Measurements from ENCODE around the gene ZNF609.

ZNF609 gene

DNA sequence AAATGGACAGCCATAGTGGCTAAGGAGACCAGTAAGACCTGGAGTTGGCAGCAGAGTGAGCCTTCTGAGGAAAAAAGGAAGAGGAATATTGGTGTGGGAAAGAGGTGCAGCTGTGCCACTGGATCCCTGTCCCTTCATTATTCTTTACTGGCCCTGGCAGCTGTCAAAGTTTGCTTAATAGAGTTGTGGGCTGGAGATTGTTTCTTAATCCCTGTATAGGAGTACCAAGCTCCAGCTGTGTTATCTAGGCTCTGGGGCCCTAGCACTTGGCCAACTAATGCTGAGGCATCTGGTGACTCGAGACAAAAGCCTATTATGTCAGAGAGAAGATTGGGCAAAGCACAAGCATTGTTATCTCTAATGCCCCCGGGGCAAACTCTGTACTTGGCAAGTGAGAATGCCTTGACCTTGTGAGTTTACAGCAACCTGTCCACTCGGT is 61.4 kb downstream of the ZNF609 start:
- Mint-ChIP-seq H3K4me3 (no peak overlapping the region), H3K27ac (peak overlapping the region; percentile 54 to 78 (median 70)), H3K9me3 (no peaks in the 10 kb centered on the region), H3K4me1 (peaks cover 52% of the 10 kb centered on the region), H3K27me3 (ENCODE audit: low read depth) (no peaks in the 10 kb centered on the region), H3K36me3 (ENCODE audit: low read depth) (peaks cover 24% of the 10 kb centered on the region)
- TF ChIP-seq, protein P1, sequence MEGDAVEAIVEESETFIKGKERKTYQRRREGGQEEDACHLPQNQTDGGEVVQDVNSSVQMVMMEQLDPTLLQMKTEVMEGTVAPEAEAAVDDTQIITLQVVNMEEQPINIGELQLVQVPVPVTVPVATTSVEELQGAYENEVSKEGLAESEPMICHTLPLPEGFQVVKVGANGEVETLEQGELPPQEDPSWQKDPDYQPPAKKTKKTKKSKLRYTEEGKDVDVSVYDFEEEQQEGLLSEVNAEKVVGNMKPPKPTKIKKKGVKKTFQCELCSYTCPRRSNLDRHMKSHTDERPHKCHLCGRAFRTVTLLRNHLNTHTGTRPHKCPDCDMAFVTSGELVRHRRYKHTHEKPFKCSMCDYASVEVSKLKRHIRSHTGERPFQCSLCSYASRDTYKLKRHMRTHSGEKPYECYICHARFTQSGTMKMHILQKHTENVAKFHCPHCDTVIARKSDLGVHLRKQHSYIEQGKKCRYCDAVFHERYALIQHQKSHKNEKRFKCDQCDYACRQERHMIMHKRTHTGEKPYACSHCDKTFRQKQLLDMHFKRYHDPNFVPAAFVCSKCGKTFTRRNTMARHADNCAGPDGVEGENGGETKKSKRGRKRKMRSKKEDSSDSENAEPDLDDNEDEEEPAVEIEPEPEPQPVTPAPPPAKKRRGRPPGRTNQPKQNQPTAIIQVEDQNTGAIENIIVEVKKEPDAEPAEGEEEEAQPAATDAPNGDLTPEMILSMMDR (IDR thresholded peaks at IDR 0.05; ENCODE audit: unreplicated experiment in 3 of 3) = no peak

DNA sequence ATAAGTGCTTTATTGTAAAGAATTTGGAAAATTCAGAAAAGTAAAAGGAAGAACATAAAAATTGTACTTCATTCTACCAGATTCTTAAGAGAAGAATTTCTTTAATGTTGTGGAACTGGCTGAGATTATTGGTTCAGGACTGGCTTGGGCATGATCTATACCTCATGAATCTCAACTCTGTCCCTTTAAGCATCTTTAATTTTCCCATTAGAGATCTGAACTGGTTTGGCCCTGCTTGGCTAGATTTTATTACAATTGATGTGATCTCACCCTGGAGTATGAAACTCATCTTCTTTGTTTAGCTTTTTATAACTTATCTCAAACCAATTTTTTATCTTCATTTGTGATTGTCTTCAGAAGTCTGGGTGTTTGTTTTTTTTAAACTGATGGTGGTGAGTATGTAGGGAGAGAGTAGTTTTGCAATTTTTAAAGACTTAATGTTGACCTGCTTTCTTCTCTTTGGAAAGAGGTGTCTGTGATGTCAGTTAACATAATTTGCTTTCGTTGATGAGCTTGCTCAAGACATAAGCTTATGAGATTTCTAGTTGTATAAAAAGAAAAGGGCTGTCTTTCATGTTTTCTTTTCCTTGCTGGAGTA is 61.9 kb downstream of the ZNF609 start:
- Mint-ChIP-seq H3K4me3 (no peak overlapping the region), H3K27me3 (ENCODE audit: low read depth) (no peaks in the 10 kb centered on the region), H3K9me3 (no peaks in the 10 kb centered on the region), H3K27ac (peak overlapping the region; percentile 54 to 78 (median 70)), H3K4me1 (peaks cover 52% of the 10 kb centered on the region), H3K36me3 (ENCODE audit: low read depth) (peaks cover 21% of the 10 kb centered on the region)
- TF ChIP-seq, protein P1 (IDR thresholded peaks at IDR 0.05; ENCODE audit: unreplicated experiment in 3 of 3) = no peak

GRCh38 chr15:64523240-64523639 is 62.9 kb downstream of the ZNF609 start:
- H3K9me3 Mint-ChIP-seq = no peaks in the 10 kb centered on the region
- H3K4me1 Mint-ChIP-seq = peaks cover 49% of the 10 kb centered on the region
- no peak overlapping the region for H3K4me3 Mint-ChIP-seq
- H3K27ac Mint-ChIP-seq = peak overlapping the region in 1 of 3 experiments; percentile 78
- TF ChIP-seq, protein P1 (IDR thresholded peaks at IDR 0.05; ENCODE audit: unreplicated experiment in 3 of 3) = no peak
- no peaks in the 10 kb centered on the region for H3K27me3 Mint-ChIP-seq (ENCODE audit: low read depth)
- H3K36me3 Mint-ChIP-seq (ENCODE audit: low read depth) = peaks cover 21% of the 10 kb centered on the region

- Mint-ChIP-seq H3K9me3 (no peaks in the 10 kb centered on the region), H3K27me3 (ENCODE audit: low read depth) (no peaks in the 10 kb centered on the region), H3K27ac (no peak overlapping the region), H3K4me3 (no peak overlapping the region), H3K36me3 (ENCODE audit: low read depth) (peaks cover 33% of the 10 kb centered on the region), H3K4me1 (peaks cover 36% of the 10 kb centered on the region)
- TF ChIP-seq, protein P1 (IDR thresholded peaks at IDR 0.05; ENCODE audit: unreplicated experiment in 3 of 3) = no peak
These were observed 64.4 kb downstream of the ZNF609 start for GRCh38 chr15:64524778-64525177.

DNA sequence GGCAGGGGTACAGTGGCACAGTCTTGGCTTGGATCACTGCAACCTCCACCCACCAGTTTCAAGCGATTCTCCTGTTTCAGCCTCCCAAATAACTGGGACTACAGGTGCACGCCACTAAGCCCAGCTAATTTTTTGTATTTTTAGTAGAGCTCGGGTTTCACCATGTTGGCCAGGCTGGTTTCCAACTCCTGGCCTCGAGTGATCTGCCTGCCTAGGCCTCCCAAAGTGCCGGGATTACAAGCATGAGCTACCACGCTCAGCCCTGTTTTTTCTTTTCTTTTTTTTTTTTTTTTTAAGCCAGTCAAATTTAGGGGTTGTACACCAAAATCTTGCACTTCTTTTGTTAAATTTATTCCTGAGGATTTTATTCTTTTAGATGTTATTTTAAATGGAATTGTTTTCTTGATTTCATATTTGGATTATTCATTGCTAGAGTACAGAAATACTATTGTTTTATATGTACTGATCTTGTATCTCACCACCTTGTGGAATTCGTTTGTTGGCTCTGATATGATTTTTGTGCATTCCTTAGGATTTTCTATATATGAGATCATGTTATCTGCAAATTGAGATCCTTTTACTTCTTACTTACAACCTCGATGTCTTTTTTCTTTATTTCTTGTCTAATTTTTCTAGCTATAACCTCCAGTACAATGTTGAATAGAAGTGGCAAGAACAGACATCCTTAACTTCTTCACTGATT is 65.6 kb downstream of the ZNF609 start:
- peak overlapping the region in 2 of 3 experiments; percentile 12 for H3K27ac Mint-ChIP-seq
- H3K27me3 Mint-ChIP-seq (ENCODE audit: low read depth) = no peaks in the 10 kb centered on the region
- H3K4me1 Mint-ChIP-seq = peaks cover 36% of the 10 kb centered on the region
- H3K4me3 Mint-ChIP-seq = no peak overlapping the region
- no peaks in the 10 kb centered on the region for H3K9me3 Mint-ChIP-seq
- TF ChIP-seq, protein P1 (IDR thresholded peaks at IDR 0.05; ENCODE audit: unreplicated experiment in 3 of 3) = no peak
- peaks cover 40% of the 10 kb centered on the region for H3K36me3 Mint-ChIP-seq (ENCODE audit: low read depth)

Data from nephron (organoid).